GM10248 (cell line): ENCODE data around the gene CLNS1A.
A peak's percentile ranks its signal among the peaks of the same experiment; 100 is the strongest.

Source experiments
- CTCF ChIA-PET: fragments of 300-600 bp; sonication (Branson Sonifier 250); formaldehyde crosslinking; extraction: SDS; loops from one replicate; lab custom pipeline; 2021; ENCODE audit warnings: antibody characterized with exemption; lab: Yijun Ruan, JAX
- POLR2A ChIA-PET: fragments of 350-650 bp; sonication (Branson Sonifier 250); formaldehyde crosslinking; extraction: SDS; loops from one replicate; lab custom pipeline; 2020; ENCODE audit warnings: antibody characterized with exemption; lab: Yijun Ruan, JAX
- DNase-seq: peaks from one replicate; pipeline ENCODE4 v3.0.0; 2012; ENCODE audit errors: extremely low spot score
- TF ChIP-seq, protein P1 (sequence below): IDR thresholded peaks from 2 replicates; pipeline ENCODE4 v1.5.1; 2012; ENCODE audit warnings: mild to moderate bottlenecking, low read depth; ENCODE audit errors: extremely low read depth, missing control alignments, control extremely low read depth

Gene CLNS1A

DNA sequence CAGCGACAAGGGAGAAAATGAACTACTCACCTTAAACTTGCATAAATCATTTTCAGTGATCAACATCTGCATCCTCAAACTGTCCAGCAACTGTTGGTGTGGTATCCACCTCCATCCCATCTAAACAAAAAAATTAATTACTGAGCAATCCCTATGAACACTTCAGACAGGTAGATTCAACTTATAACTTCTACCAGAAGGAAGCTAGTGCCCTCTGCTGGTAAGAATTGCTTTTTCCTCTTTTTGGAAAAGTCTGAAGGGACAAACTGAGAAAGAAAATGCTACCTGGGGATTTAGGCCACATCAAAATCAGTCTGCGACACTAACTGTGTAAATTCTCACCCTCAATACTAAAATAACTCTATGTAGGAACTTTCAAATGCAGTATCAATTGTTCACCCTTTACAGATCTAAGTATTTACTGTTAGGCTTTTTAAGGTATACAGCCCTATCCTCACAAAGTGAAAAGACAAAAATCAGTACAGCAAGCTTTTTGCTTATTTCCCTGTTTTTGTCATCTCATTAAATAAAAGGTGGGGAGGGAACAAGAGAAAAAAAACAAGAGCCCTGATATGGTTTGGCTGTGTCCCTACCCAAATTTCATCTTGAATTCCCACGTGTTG, 17.9 kb downstream of the CLNS1A start:
- ChIA-PET CTCF (interaction anchor here (0.9 to 3.9 kb wide), 18 partner anchors 9 to 572 kb away, joined by 3 to 22 read pairs (median 4); partner anchors contain the start of gene INTS4), POLR2A (no interaction called here)
- DNase-seq, result peak; percentile 20
- TF ChIP-seq, protein P1, sequence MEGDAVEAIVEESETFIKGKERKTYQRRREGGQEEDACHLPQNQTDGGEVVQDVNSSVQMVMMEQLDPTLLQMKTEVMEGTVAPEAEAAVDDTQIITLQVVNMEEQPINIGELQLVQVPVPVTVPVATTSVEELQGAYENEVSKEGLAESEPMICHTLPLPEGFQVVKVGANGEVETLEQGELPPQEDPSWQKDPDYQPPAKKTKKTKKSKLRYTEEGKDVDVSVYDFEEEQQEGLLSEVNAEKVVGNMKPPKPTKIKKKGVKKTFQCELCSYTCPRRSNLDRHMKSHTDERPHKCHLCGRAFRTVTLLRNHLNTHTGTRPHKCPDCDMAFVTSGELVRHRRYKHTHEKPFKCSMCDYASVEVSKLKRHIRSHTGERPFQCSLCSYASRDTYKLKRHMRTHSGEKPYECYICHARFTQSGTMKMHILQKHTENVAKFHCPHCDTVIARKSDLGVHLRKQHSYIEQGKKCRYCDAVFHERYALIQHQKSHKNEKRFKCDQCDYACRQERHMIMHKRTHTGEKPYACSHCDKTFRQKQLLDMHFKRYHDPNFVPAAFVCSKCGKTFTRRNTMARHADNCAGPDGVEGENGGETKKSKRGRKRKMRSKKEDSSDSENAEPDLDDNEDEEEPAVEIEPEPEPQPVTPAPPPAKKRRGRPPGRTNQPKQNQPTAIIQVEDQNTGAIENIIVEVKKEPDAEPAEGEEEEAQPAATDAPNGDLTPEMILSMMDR, result peak; percentile 71

DNA sequence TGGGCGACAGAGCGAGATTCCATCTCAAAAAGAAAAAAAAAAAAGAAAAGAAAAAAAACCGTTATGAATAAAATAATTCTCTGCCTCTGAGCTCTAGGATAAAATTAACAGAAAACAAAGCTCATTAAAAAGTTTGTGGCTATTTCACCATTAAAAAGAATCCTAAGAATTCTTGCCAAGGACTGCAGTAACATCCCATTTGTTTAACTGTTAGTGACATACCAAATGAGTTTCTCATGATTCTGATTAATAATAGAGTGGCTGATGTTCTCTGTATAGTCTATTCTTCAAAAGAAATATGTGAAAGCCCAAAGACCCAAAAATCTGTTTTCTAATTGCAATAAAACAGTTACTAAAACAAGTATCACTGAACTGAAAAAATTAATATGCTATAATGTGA, 19.7 kb downstream of the CLNS1A start:
- no peak for DNase-seq
- ChIA-PET CTCF (interaction anchor here (1.0 to 3.9 kb wide), 7 partner anchors 11 to 491 kb away, joined by 3 to 22 read pairs (median 15); no protein-coding TSS in a partner anchor), POLR2A (no interaction called here)
- TF ChIP-seq, protein P1, result no peak

DNA sequence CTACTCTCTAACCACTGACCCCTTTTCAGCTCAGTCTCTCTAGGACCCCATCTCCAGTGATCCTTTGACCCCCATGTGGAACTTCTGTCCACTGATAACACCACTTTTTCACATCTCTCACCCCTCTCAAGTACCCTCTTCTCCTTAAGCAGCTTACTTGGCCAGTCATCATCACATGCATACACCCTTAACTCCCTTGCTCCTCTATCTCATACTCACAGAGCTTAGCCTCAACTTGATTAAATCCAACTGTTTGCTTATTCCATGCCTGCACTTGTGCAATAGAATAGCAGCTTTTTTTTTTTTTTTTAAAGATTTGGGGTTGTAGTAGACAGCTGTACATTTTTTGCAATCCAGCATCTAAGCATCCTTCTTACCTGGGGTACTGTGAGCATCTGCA, 25.7 kb downstream of the CLNS1A start:
- TF ChIP-seq, protein P1, result no peak
- CTCF ChIA-PET, result interaction anchor here (0.6 to 2.9 kb wide), 11 partner anchors 7 to 692 kb away, joined by 3 to 14 read pairs (median 4); no protein-coding TSS in a partner anchor
- DNase-seq, result no peak
- POLR2A ChIA-PET, result interaction anchor here (0.7 kb wide), 1 partner anchor 9 kb away, joined by 3 read pairs; no protein-coding TSS in a partner anchor

DNA sequence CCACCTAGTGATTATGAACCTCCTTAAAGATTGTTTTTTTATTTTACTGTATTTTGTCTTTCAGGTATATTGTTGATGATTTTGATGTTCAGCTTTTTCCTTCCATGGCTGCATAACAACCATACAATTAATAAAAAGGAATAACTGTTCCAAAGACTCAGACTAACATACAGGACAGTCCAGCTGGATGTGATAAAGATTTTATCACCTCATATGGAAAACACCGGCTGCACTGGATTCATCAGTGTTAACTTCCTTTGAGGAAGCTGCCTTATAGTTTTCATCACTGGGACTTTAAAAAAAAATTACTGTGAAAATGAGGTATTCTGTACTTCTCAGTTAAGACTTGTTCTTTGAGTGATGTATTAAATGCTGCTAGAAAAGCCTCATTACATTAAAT, 28.4 kb downstream of the CLNS1A start:
- ChIA-PET POLR2A (no interaction called here), CTCF (interaction anchor here (2.9 kb wide), 1 partner anchor 10 kb away, joined by 14 read pairs; no protein-coding TSS in a partner anchor)
- no peak for DNase-seq
- TF ChIP-seq, protein P1, result no peak

DNA sequence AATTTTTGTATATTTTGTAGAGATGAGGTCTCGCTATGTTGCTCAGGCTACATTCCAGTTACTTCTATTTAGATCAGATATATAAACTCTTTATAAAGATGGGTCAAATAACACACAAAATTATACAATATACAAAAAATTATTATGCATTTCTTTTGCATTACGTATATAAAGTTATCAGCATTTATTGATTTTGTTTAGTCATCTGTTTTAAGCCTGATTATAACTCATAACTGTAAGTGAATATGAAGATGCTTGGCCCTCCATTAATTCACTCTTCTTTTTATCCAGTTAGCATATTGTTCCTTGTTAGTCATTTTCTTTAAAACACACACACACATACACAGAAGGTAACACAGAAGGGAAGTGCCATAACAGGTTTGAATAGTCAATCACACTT, 33.3 kb downstream of the CLNS1A start:
- TF ChIP-seq, protein P1, result no peak
- ChIA-PET POLR2A (interaction anchor here (0.6 kb wide), 1 partner anchor 15 kb away, joined by 4 read pairs; the partner anchor contains the start of gene AQP11), CTCF (interaction anchor here (3.8 kb wide), 1 partner anchor 14 kb away, joined by 22 read pairs; no protein-coding TSS in a partner anchor)
- DNase-seq, result no peak

DNA sequence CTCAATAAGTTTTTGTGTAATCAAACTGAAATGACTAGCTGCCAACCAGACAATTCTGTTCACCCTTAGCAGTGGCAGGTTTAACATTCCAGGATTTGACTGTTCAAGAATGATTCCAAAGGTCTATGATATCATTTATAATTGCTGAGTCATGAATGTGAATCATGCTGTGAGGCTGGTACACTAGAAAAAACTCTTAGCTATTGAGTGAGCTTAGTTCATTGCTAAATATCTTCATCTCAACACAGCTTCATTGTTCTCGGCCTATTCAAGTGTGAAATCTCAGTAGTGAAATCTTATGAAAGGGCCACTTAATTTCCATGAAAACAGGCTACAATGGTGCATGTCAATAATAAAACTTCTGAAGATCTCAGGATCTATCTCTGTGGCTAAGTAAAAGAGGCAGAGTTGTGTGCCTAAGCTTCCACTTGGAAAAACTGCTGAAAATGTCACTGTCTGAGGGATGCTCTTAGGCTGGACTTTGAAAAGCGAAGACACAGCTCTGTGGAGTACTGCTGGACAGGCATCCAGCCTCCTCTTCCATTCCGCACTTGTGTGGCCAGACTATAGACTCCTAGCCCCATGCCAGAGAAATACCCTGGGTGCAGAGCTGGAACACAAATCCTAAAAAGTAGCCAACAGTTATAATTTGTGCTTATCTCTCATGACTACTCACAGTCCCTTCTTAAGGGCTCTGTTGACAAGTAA, 35.1 kb downstream of the CLNS1A start:
- DNase-seq, result no peak
- ChIA-PET POLR2A (interaction anchor here (0.5 kb wide), 1 partner anchor 9 kb away, joined by 3 read pairs; no protein-coding TSS in a partner anchor), CTCF (interaction anchor here (0.9 to 3.8 kb wide), 8 partner anchors 8 to 476 kb away, joined by 3 to 22 read pairs (median 4); no protein-coding TSS in a partner anchor)
- TF ChIP-seq, protein P1, result no peak
